GM12872 (cell line): ENCODE measurements around the gene PTPRG.

ENCODE experiments used
- CTCF ChIP-seq: IDR thresholded peaks from 3 replicates; pipeline ENCODE4 v1.5.1; 2011; ENCODE audit warnings: low read depth, mild to moderate bottlenecking, low read length, moderate library complexity; ENCODE audit not compliant: insufficient read depth

PTPRG gene

DNA sequence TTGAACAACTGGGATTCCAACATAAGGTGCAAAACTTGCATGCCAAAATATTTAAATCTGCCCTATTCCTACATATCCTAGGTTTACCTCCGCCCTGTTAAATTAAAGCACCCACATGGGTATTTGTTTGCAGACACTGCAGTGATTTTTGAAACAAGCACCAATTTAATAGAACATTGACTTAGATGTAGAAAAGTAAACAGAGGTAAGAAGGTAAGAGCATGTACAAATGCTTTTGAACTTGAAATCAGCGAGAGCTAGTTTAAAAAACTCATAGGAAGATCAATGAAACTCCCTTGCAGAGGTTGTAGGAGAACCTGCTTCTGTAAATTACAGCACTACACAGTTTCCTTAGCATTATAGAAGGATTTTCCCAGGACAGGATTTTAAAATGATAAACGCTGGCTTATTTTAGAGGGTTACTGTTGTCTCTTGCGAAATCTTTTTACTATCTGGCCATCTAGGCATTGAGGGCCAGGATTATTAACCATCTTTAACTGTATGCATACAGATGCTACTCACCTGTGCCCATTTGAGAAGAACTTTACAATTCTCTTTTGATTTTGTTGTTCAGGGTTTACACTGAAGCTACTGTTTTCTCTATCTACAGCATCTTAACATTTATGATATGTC lies 527.2 kb downstream of the PTPRG start:
- no peak for TF ChIP-seq CTCF

DNA sequence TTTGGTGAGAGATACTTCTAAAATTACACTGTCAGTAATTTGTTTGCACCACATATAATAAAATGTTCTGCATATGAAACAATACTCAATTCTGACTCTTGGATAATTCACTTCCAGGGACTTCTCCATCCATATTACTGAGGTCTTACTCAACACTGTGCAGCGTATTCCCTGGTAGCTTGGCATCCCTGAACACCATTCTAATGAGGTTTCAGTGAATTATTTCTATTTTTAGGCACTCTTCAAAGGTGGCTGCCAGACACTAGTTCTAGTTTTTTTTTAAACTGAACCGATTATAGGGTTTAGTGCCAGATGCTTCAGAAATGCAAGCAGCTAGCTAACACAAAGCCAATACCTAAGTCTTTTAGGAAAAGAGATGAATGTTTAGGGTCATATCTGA lies 528.7 kb downstream of the PTPRG start:
- no peak for TF ChIP-seq CTCF

- TF ChIP-seq CTCF: no peak
Observed at GRCh38 chr3:62090519-62090918, 529.1 kb downstream of the PTPRG start.

- TF ChIP-seq CTCF: no peak
Observed at GRCh38 chr3:62093025-62093424, 531.7 kb downstream of the PTPRG start.

GRCh38 chr3:62094461-62094860 lies 533.1 kb downstream of the PTPRG start:
- no peak for TF ChIP-seq CTCF

- no peak for TF ChIP-seq CTCF
Observed at GRCh38 chr3:62095080-62095479, 533.7 kb downstream of the PTPRG start.

- no peak for TF ChIP-seq CTCF
Observed at GRCh38 chr3:62095756-62096155, 534.4 kb downstream of the PTPRG start.
